Natural killer cell treated with Interleukin-12 subunit alpha and Interleukin-12 subunit beta and Interleukin-15 and Interleukin-18, amount 100 ng/mL, for 72 hours (primary cell): ENCODE results near the gene OR56A3. TPM values are rescaled to one million over a fixed set of nuclear protein-coding genes. Genes with fewer than 3 reads are reported as not detected.

Source experiments
- ATAC-seq, 2 donors: fragments of 150-1000 bp; cut with Tn5 transposase in 1 of 2; sonication (Bioruptor Pico), chemical (Tn5 transposase) in 1 of 2; 2 replicates each; pipeline ENCODE4 v1.10.0; 2021
- DNase-seq: peaks from one replicate; pipeline ENCODE4 v3.0.0; 2022; ENCODE audit warnings: low spot score
- H3K27ac Mint-ChIP-seq, 2 donors: 1 replicate in 1 of 2; 2 replicates in 1 of 2; pipeline ENCODE4 v1.8.0; 2022; ENCODE audit warnings: mixed read lengths in 2 of 2, mild to moderate bottlenecking in 1 of 2, moderate library complexity in 1 of 2
- H3K27me3 Mint-ChIP-seq, 2 donors: 1 replicate in 1 of 2; 2 replicates in 1 of 2; pipeline ENCODE4 v1.8.0; 2022; ENCODE audit warnings: mixed read lengths in 2 of 2
- H3K36me3 Mint-ChIP-seq: one replicate; pipeline ENCODE4 v1.8.0; 2022; ENCODE audit warnings: mixed read lengths
- H3K4me1 Mint-ChIP-seq, 2 donors: 1 replicate in 1 of 2; 2 replicates in 1 of 2; pipeline ENCODE4 v1.8.0; 2022; ENCODE audit warnings: low read depth in 2 of 2, mixed read lengths in 2 of 2, mild to moderate bottlenecking in 1 of 2
- H3K4me3 Mint-ChIP-seq: one replicate; pipeline ENCODE4 v1.8.0; 2022; ENCODE audit warnings: mixed read lengths
- H3K9me3 Mint-ChIP-seq: 2 replicates; pipeline ENCODE4 v1.8.0; 2022; ENCODE audit warnings: mixed read lengths
- total RNA-seq, 2 donors: library from RNA; stranded (reverse); gene quantifications; one replicate each; pipeline ENCODE4 v1.2.3, GENCODE V29; 2022

The OR56A3 gene
- not detected for total RNA-seq

DNA sequence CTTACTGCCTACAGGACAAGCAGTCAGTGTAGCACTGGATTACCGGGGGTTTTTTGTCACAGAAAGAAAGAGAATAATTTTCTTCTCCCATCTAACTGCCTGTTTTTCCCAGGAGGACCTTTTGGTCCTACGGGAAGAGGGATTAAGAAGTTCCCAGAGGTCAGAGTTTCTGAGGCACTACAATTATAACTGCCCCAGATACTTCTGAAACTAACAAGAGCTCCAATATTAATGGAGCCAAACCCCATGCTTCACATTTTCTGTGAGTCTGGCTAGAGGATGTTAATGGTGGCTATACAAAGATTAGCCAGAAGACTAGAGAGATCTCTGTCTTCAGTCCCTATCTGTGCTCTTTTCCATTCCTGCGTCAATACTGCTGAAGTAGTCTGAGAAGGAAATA is at the start of gene OR56A3:
Gene OR56A3, plus strand, starts transcription at position 301 of the 400 bp plus-strand sequence. CDS start 5,096 bp downstream, outside the sequence.
- H3K4me1 Mint-ChIP-seq, result no peaks in the 10 kb centered on the region
- H3K27me3 Mint-ChIP-seq, result peaks cover 11 to 29% of the 10 kb centered on the region in 2 donors
- no peak within 1 kb of the TSS for H3K27ac Mint-ChIP-seq
- ATAC-seq (no peak), DNase-seq (no peak)
- no peaks in the 10 kb centered on the region for H3K9me3 Mint-ChIP-seq
- H3K4me3 Mint-ChIP-seq, result no peak within 1 kb of the TSS
- no peaks in the 10 kb centered on the region for H3K36me3 Mint-ChIP-seq

GRCh38 chr11:5892908-5893307 is 49.1 kb upstream of the OR56A3 start, which contains the start of gene OR52E5:
TSS of gene OR52E5 (plus strand) at chr11:5893208. CDS start at chr11:5900777, 7,569 bp downstream.
- ATAC-seq (peak in 1 of 2 donors; percentile 24), DNase-seq (no peak)
- Mint-ChIP-seq H3K9me3 (no peaks in the 10 kb centered on the region), H3K4me1 (no peaks in the 10 kb centered on the region), H3K36me3 (no peaks in the 10 kb centered on the region), H3K27ac (no peak within 1 kb of the TSS), H3K27me3 (peaks cover 6 to 29% of the 10 kb centered on the region in 2 donors), H3K4me3 (no peak within 1 kb of the TSS)

- Mint-ChIP-seq H3K36me3 (no peaks in the 10 kb centered on the region), H3K9me3 (no peaks in the 10 kb centered on the region), H3K4me3 (no peak overlapping the region), H3K4me1 (no peaks in the 10 kb centered on the region), H3K27ac (no peak overlapping the region), H3K27me3 (peaks cover 2 to 25% of the 10 kb centered on the region in 2 donors)
- no peak for DNase-seq
- ATAC-seq, result no peak
Observed at GRCh38 chr11:5899534-5899933, 42.5 kb upstream of the OR56A3 start.

- Mint-ChIP-seq H3K27ac (no peak overlapping the region), H3K9me3 (peaks cover 3% of the 10 kb centered on the region), H3K4me3 (no peak overlapping the region), H3K27me3 (peaks cover 8 to 42% of the 10 kb centered on the region in 2 donors), H3K36me3 (no peaks in the 10 kb centered on the region), H3K4me1 (no peaks in the 10 kb centered on the region)
- DNase-seq (no peak), ATAC-seq (no peak)
Observed at GRCh38 chr11:5910540-5910939, 31.5 kb upstream of the OR56A3 start.

- Mint-ChIP-seq H3K9me3 (peaks cover 8% of the 10 kb centered on the region), H3K36me3 (no peaks in the 10 kb centered on the region), H3K27ac (no peak overlapping the region), H3K27me3 (peaks cover 0 to 23% of the 10 kb centered on the region in 2 donors), H3K4me3 (no peak overlapping the region), H3K4me1 (no peaks in the 10 kb centered on the region)
- ATAC-seq (peak; percentile 61 to 69), DNase-seq (no peak)
Observed at GRCh38 chr11:5922749-5923426, 19.2 kb upstream of the OR56A3 start.

DNA sequence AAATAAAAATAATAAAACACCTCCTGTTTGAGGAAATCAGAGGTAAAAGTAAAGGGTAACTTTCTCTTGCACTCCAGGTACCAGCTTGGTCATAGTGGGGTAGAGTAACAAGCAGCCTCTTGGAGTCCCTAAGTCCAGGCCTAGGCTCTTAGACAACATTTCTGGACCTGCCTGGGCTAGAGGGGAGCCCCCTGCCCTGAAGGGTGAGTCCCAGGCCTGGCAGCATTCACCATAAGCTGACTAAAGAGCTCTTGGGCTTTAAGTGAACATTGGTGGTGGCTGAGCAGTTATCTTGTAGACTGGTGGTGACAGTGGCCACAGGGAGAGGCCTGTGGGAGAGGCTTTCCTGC is 18.6 kb upstream of the OR56A3 start:
- Mint-ChIP-seq H3K4me3 (no peak overlapping the region), H3K9me3 (peaks cover 10% of the 10 kb centered on the region), H3K27me3 (peaks cover 0 to 20% of the 10 kb centered on the region in 2 donors), H3K36me3 (no peaks in the 10 kb centered on the region), H3K4me1 (no peaks in the 10 kb centered on the region), H3K27ac (no peak overlapping the region)
- DNase-seq (no peak), ATAC-seq (peak; percentile 32 to 33)

DNA sequence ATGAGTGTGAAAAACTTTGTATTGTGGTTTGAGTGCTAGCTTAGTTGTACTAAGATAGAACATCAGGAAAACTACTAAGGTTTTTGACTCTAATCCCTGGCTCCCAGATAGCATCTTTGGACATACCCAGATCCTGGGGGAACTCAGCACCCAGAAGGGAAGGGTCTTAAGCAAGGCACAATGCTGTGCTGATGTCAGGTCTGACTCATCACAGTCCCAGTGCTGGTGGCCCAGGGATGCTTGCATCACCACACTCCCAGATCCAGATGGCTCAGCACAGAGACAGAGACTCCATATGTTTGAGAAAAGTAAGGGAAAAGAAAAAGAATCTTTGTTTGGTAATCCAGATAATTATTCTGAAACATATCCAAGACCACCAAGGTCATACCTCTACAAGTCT is 18.3 kb upstream of the OR56A3 start:
- ATAC-seq (peak in 1 of 2 donors; percentile 40), DNase-seq (no peak)
- Mint-ChIP-seq H3K9me3 (peaks cover 11% of the 10 kb centered on the region), H3K4me3 (no peak overlapping the region), H3K36me3 (no peaks in the 10 kb centered on the region), H3K27me3 (peaks cover 0 to 16% of the 10 kb centered on the region in 2 donors), H3K4me1 (no peaks in the 10 kb centered on the region), H3K27ac (no peak overlapping the region)

DNA sequence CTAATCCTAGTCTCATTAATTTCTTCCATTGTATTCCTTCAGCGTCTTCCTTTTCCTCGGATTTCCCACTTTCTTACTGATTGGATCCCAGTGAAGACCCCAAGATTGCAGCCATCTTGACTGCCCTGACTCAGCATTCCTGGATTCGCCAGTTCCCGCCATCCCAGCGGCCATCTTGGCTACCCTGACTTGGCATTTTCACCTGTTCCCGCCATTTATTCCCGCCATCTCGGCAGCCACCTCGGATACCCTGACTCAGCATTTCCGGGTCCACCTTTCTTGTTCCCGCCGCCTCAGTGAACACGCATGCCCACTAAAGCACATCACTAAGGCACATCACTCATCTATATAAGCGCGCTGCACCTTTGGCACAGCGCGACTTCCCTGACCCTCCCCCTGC is 13.8 kb upstream of the OR56A3 start:
- Mint-ChIP-seq H3K27me3 (peaks cover 0 to 6% of the 10 kb centered on the region in 2 donors), H3K27ac (no peak overlapping the region), H3K9me3 (peaks cover 10% of the 10 kb centered on the region), H3K36me3 (no peaks in the 10 kb centered on the region), H3K4me1 (no peaks in the 10 kb centered on the region), H3K4me3 (no peak overlapping the region)
- ATAC-seq (no peak), DNase-seq (no peak)

DNA sequence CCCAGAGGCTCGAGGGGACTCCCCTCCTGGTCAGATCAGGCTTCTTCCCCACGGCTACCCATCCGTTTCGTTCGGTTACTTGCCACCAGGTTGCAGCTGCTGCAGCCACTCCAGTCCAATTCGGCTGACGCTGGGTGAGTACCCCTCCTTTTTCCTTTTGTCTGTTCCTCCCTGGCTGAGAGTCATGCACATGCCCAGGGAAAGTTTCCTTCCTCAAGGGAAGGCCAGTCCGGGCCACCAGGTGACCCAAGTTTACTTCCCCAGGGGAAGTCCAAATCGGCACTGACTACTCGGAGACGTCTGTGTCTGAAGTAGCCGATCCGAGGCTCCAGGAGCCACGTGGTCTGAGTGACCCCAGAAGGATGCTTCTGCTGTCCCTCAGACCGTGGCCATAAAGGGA is 13.2 kb upstream of the OR56A3 start:
- H3K9me3 Mint-ChIP-seq, result peaks cover 10% of the 10 kb centered on the region
- no peaks in the 10 kb centered on the region for H3K4me1 Mint-ChIP-seq
- H3K4me3 Mint-ChIP-seq, result no peak overlapping the region
- H3K27me3 Mint-ChIP-seq, result peaks cover 0 to 6% of the 10 kb centered on the region in 2 donors
- no peaks in the 10 kb centered on the region for H3K36me3 Mint-ChIP-seq
- no peak for DNase-seq
- no peak overlapping the region for H3K27ac Mint-ChIP-seq
- ATAC-seq, result no peak

DNA sequence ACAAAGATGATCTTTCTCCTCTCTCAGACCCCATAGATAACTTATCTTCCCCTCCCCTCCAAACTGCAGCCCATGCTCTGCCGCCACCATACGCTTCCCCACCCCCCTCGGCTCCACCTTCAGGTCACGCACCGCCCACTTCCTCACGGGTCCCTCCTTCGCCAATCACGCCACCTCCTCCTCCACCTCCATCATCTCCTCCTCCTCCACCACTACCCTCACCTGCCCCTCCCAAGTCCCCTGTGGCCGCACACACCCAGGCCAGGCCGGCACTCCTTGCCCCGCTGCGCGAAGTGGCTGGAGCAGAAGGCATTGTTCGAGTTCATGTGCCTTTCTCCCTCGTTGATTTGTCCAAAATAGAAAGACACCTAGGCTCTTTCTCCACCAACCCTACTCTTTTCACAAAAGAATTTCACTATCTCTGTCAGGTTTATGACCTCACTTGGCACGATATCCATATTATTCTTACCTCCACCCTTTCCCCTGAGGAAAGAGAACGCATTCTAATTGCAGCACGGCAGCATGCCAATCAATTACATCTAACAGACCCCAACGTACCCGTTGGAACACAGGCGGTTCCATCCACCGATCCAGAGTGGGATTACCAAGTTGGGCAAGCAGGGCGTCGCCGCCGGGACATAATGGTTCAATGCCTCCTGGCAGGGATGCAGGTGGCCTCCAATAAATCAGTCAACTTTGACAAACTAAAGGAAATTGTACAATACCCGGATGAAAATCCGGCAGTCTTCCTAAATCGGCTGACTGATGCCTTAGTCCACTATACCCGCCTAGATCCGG is 12.3 kb upstream of the OR56A3 start:
- peaks cover 10% of the 10 kb centered on the region for H3K9me3 Mint-ChIP-seq
- no peak for DNase-seq
- no peak overlapping the region for H3K27ac Mint-ChIP-seq
- no peaks in the 10 kb centered on the region for H3K36me3 Mint-ChIP-seq
- H3K27me3 Mint-ChIP-seq, result no peaks in the 10 kb centered on the region
- no peak for ATAC-seq
- H3K4me3 Mint-ChIP-seq, result no peak overlapping the region
- H3K4me1 Mint-ChIP-seq, result no peaks in the 10 kb centered on the region

- peaks cover 10% of the 10 kb centered on the region for H3K9me3 Mint-ChIP-seq
- H3K4me1 Mint-ChIP-seq, result no peaks in the 10 kb centered on the region
- DNase-seq (no peak), ATAC-seq (no peak)
- H3K4me3 Mint-ChIP-seq, result no peak overlapping the region
- no peaks in the 10 kb centered on the region for H3K36me3 Mint-ChIP-seq
- H3K27ac Mint-ChIP-seq, result no peak overlapping the region
- H3K27me3 Mint-ChIP-seq, result no peaks in the 10 kb centered on the region
Observed at GRCh38 chr11:5930614-5931013, 11.4 kb upstream of the OR56A3 start.

DNA sequence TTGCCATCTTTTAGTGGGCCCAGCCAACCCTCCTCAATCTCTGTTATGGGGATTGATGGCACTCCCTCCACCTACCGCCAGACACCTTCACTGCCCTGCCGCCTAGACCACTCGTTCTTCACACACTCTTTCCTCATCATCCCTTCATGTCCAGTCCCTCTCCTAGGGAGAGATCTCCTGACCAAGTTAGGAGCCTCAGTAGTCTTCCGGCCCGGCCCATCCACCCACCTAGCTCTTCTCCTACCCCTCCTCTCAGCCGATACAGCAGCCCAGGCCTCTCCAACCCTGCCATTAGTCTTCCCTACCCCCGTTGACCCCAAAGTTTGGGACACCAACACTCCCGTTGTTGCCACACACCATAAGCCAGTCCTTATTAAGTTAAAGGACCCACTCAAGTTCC is 11.0 kb upstream of the OR56A3 start:
- Mint-ChIP-seq H3K27ac (no peak overlapping the region), H3K4me1 (no peaks in the 10 kb centered on the region), H3K36me3 (no peaks in the 10 kb centered on the region), H3K27me3 (no peaks in the 10 kb centered on the region), H3K9me3 (peaks cover 6% of the 10 kb centered on the region), H3K4me3 (no peak overlapping the region)
- ATAC-seq (peak in 1 of 2 donors; percentile 17), DNase-seq (no peak)

DNA sequence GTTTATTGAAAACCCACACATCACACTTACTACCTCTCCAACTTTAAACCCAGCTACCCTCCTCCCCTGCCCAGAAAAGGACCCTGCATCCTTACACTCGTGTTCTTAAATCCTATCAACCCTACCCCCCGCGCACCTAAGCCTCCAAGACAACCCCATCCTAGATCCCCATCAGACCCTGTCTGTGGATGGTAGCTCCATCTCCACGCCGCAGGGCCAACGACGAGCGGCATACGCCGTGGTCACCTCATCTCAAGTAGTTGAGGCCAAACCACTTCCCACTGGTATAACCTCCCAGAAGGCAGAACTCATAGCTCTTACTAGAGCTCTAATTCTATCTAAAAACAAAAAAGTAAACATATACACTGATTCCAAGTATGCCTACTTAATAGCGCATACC is 9.4 kb upstream of the OR56A3 start:
- Mint-ChIP-seq H3K9me3 (peaks cover 6% of the 10 kb centered on the region), H3K4me3 (no peak overlapping the region), H3K36me3 (no peaks in the 10 kb centered on the region), H3K27me3 (no peaks in the 10 kb centered on the region), H3K4me1 (no peaks in the 10 kb centered on the region), H3K27ac (no peak overlapping the region)
- DNase-seq (no peak), ATAC-seq (no peak)

- Mint-ChIP-seq H3K36me3 (no peaks in the 10 kb centered on the region), H3K4me3 (no peak overlapping the region), H3K27me3 (no peaks in the 10 kb centered on the region), H3K4me1 (no peaks in the 10 kb centered on the region), H3K9me3 (peaks cover 6% of the 10 kb centered on the region), H3K27ac (no peak overlapping the region)
- ATAC-seq (no peak), DNase-seq (no peak)
Observed at GRCh38 chr11:5933116-5933515, 8.9 kb upstream of the OR56A3 start.
